Fibroblast of pulmonary artery (primary cell): Measurements from ENCODE around the gene SHISA9.

Source experiments
- DNase-seq: peaks from one replicate; pipeline ENCODE4 v3.0.0-alpha.2; 2010; ENCODE audit warnings: low read depth
- H3K4me3 ChIP-seq: replicated peaks from 2 replicates; pipeline ENCODE4 v1.5.1; 2011; ENCODE audit warnings: low read depth, mild to moderate bottlenecking, control low read depth, low read length, moderate library complexity
- CTCF ChIP-seq: IDR thresholded peaks from 2 replicates; pipeline ENCODE4 v1.5.1; 2011; ENCODE audit warnings: mild to moderate bottlenecking, control low read depth, low read length, inconsistent platforms; ENCODE audit errors: missing control alignments

The SHISA9 gene

GRCh38 chr16:12881182-12881581 lies 20.2 kb upstream of the SHISA9 start:
- no peak for TF ChIP-seq CTCF
- no peak overlapping the region for H3K4me3 ChIP-seq
- DNase-seq: no peak

GRCh38 chr16:12881740-12882139 lies 19.7 kb upstream of the SHISA9 start:
- H3K4me3 ChIP-seq: no peak overlapping the region
- DNase-seq: no peak
- no peak for TF ChIP-seq CTCF

GRCh38 chr16:12885742-12886141 lies 15.7 kb upstream of the SHISA9 start:
- H3K4me3 ChIP-seq: no peak overlapping the region
- no peak for DNase-seq

GRCh38 chr16:12891836-12892235 lies 9.6 kb upstream of the SHISA9 start:
- no peak overlapping the region for H3K4me3 ChIP-seq
- no peak for TF ChIP-seq CTCF
- DNase-seq: no peak

More at GRCh38 chr16:12885742-12886141, 15.7 kb upstream of the SHISA9 start:
- TF ChIP-seq CTCF: no peak

- TF ChIP-seq CTCF: no peak
- H3K4me3 ChIP-seq: no peak overlapping the region
- no peak for DNase-seq
These were observed 8.2 kb upstream of the SHISA9 start for GRCh38 chr16:12893050-12893750.

GRCh38 chr16:12896562-12896961 lies 4.8 kb upstream of the SHISA9 start:
- H3K4me3 ChIP-seq: no peak overlapping the region
- peak; percentile 3 for DNase-seq
- TF ChIP-seq CTCF: peak; percentile 26

GRCh38 chr16:12898551-12898950 lies 2.8 kb upstream of the SHISA9 start:
- no peak for DNase-seq
- H3K4me3 ChIP-seq: no peak overlapping the region
- no peak for TF ChIP-seq CTCF
